ENCODE data around the gene CLASP2.

- TF ChIP-seq POU6F1 (CRISPR knock-in tag; IDR thresholded peaks at IDR 0.05; ENCODE audit: borderline replicate concordance, low read depth) (no peak), CSDC2 (CRISPR knock-in tag; IDR thresholded peaks at IDR 0.05) (no peak), RARB (CRISPR knock-in tag; IDR thresholded peaks at IDR 0.05) (no peak), ARNTL (CRISPR knock-in tag; IDR thresholded peaks at IDR 0.05; ENCODE audit: borderline replicate concordance, low read depth) (no peak), GLIS3 (CRISPR knock-in tag; IDR thresholded peaks at IDR 0.05) (no peak), ZC3H10 (CRISPR knock-in tag; IDR thresholded peaks at IDR 0.05) (no peak), OSR1 (CRISPR knock-in tag; IDR thresholded peaks at IDR 0.05) (no peak), PPARA (CRISPR knock-in tag; IDR thresholded peaks at IDR 0.05; ENCODE audit: borderline replicate concordance) (no peak), ZNF8 (CRISPR knock-in tag; IDR thresholded peaks at IDR 0.05) (no peak), ZFP30 (CRISPR knock-in tag; IDR thresholded peaks at IDR 0.05) (no peak)
Observed at GRCh38 chr3:33711100-33711499, 7.0 kb downstream of the CLASP2 start.

Measured in SK-N-SH treated with all-trans-retinoic acid at 6 μM for 48 hours (cell line).